Memory B cell (primary cell): Measurements from ENCODE around the gene TP53INP2.
"Not testable (repeated sequence)": the region's sequence is repeated elsewhere in the genome, so short reads cannot be mapped to it uniquely, and the experiment has no call there.

Source experiments
- ATAC-seq: fragments of 150-1000 bp; cut with Tn5 transposase; 2 replicates; pipeline ENCODE4 v1.10.0; 2021; ENCODE audit warnings: low read depth, mild to moderate bottlenecking, moderate library complexity
- DNase-seq, 2 donors: peaks; one replicate each; pipeline ENCODE4 v3.0.0; 2022; ENCODE audit warnings: low spot score in 2 of 2
- H3K27ac Mint-ChIP-seq: one replicate; pipeline ENCODE4 v1.8.0; 2022; ENCODE audit warnings: mild to moderate bottlenecking, moderate library complexity, mixed read lengths
- H3K27me3 Mint-ChIP-seq: one replicate; pipeline ENCODE4 v1.8.0; 2022; ENCODE audit warnings: mixed read lengths
- H3K36me3 Mint-ChIP-seq: one replicate; pipeline ENCODE4 v1.8.0; 2022; ENCODE audit warnings: mild to moderate bottlenecking, mixed read lengths
- H3K4me1 Mint-ChIP-seq: one replicate; pipeline ENCODE4 v1.8.0; 2022; ENCODE audit warnings: mixed read lengths
- H3K4me3 Mint-ChIP-seq: one replicate; pipeline ENCODE4 v1.8.0; 2022; ENCODE audit warnings: mild to moderate bottlenecking, moderate library complexity, mixed read lengths
- H3K9me3 Mint-ChIP-seq: one replicate; pipeline ENCODE4 v1.8.0; 2022; ENCODE audit warnings: mixed read lengths

Gene TP53INP2

GRCh38 chr20:34704177-34705007 is at the start of gene TP53INP2:
Gene TP53INP2, plus strand, starts transcription at chr20:34704344. Its CDS starts 4,396 bp downstream, at chr20:34708740.
- H3K4me1 Mint-ChIP-seq: peaks cover 24% of the 10 kb centered on the region
- DNase-seq: peak; percentile 90
- peak; percentile 72 for ATAC-seq
- peak within 1 kb of the TSS; percentile 99 for H3K27ac Mint-ChIP-seq
- H3K27me3 Mint-ChIP-seq: peaks cover 4% of the 10 kb centered on the region
- no peaks in the 10 kb centered on the region for H3K36me3 Mint-ChIP-seq
- no peaks in the 10 kb centered on the region for H3K9me3 Mint-ChIP-seq
- H3K4me3 Mint-ChIP-seq: peak within 1 kb of the TSS; percentile 95

GRCh38 chr20:34658654-34659053 is 45.5 kb upstream of the TP53INP2 start:
- not testable (repeated sequence) for H3K4me3 Mint-ChIP-seq, H3K9me3 Mint-ChIP-seq, H3K27ac Mint-ChIP-seq, ATAC-seq, H3K4me1 Mint-ChIP-seq, H3K36me3 Mint-ChIP-seq, DNase-seq, H3K27me3 Mint-ChIP-seq

GRCh38 chr20:34661811-34662210 is 42.3 kb upstream of the TP53INP2 start:
- not testable (repeated sequence) for H3K4me3 Mint-ChIP-seq, H3K27ac Mint-ChIP-seq, H3K4me1 Mint-ChIP-seq, H3K27me3 Mint-ChIP-seq, H3K9me3 Mint-ChIP-seq, H3K36me3 Mint-ChIP-seq, ATAC-seq, DNase-seq

GRCh38 chr20:34663213-34663943 is 40.8 kb upstream of the TP53INP2 start:
- Mint-ChIP-seq H3K27me3 (no peaks in the 10 kb centered on the region), H3K9me3 (no peaks in the 10 kb centered on the region), H3K27ac (no peak overlapping the region), H3K4me3 (no peak overlapping the region), H3K36me3 (peaks cover 8% of the 10 kb centered on the region), H3K4me1 (peaks cover 2% of the 10 kb centered on the region)
- ATAC-seq (no peak), DNase-seq (no peak)

- not testable (repeated sequence) for H3K36me3 Mint-ChIP-seq, H3K4me1 Mint-ChIP-seq, H3K27me3 Mint-ChIP-seq, H3K4me3 Mint-ChIP-seq, H3K9me3 Mint-ChIP-seq, DNase-seq, H3K27ac Mint-ChIP-seq, ATAC-seq
These were observed 39.4 kb upstream of the TP53INP2 start for GRCh38 chr20:34664751-34665150.

GRCh38 chr20:34669094-34669493 is 35.0 kb upstream of the TP53INP2 start:
- ATAC-seq (no peak), DNase-seq (no peak)
- peaks cover 2% of the 10 kb centered on the region for H3K4me1 Mint-ChIP-seq
- no peak overlapping the region for H3K4me3 Mint-ChIP-seq
- peaks cover 5% of the 10 kb centered on the region for H3K36me3 Mint-ChIP-seq
- no peak overlapping the region for H3K27ac Mint-ChIP-seq
- no peaks in the 10 kb centered on the region for H3K9me3 Mint-ChIP-seq
- no peaks in the 10 kb centered on the region for H3K27me3 Mint-ChIP-seq

GRCh38 chr20:34673412-34673811 is 30.7 kb upstream of the TP53INP2 start:
- H3K36me3 Mint-ChIP-seq: no peaks in the 10 kb centered on the region
- H3K4me1 Mint-ChIP-seq: peaks cover 7% of the 10 kb centered on the region
- DNase-seq: no peak
- no peaks in the 10 kb centered on the region for H3K9me3 Mint-ChIP-seq
- no peak overlapping the region for H3K4me3 Mint-ChIP-seq
- H3K27me3 Mint-ChIP-seq: no peaks in the 10 kb centered on the region
- no peak overlapping the region for H3K27ac Mint-ChIP-seq
- ATAC-seq: no peak

- Mint-ChIP-seq H3K9me3 (no peaks in the 10 kb centered on the region), H3K27ac (no peak overlapping the region), H3K4me3 (no peak overlapping the region), H3K36me3 (no peaks in the 10 kb centered on the region), H3K4me1 (peaks cover 7% of the 10 kb centered on the region), H3K27me3 (no peaks in the 10 kb centered on the region)
- DNase-seq (no peak), ATAC-seq (no peak)
These were observed 28.6 kb upstream of the TP53INP2 start for GRCh38 chr20:34675561-34675960.

- peaks cover 7% of the 10 kb centered on the region for H3K4me1 Mint-ChIP-seq
- no peaks in the 10 kb centered on the region for H3K27me3 Mint-ChIP-seq
- ATAC-seq (no peak), DNase-seq (no peak)
- no peaks in the 10 kb centered on the region for H3K36me3 Mint-ChIP-seq
- H3K4me3 Mint-ChIP-seq: peak overlapping the region; percentile 96
- H3K9me3 Mint-ChIP-seq: no peaks in the 10 kb centered on the region
- H3K27ac Mint-ChIP-seq: peak overlapping the region; percentile 94
These were observed 28.0 kb upstream of the TP53INP2 start for GRCh38 chr20:34675993-34676641.

- Mint-ChIP-seq H3K4me3 (peak within 1 kb of the TSS; percentile 96), H3K36me3 (no peaks in the 10 kb centered on the region), H3K9me3 (no peaks in the 10 kb centered on the region), H3K27ac (peak within 1 kb of the TSS; percentile 94), H3K27me3 (no peaks in the 10 kb centered on the region), H3K4me1 (peaks cover 7% of the 10 kb centered on the region)
- peak; percentile 90 to 93 for DNase-seq
- peak; percentile 91 for ATAC-seq
These were observed 27.3 kb upstream of the TP53INP2 start, which contains the start of gene PIGU for GRCh38 chr20:34676642-34677373. Gene PIGU, minus strand, starts transcription at chr20:34677092. Its CDS starts 7 bp downstream, at chr20:34677085.

GRCh38 chr20:34680586-34681175 is 23.5 kb upstream of the TP53INP2 start:
- no peak overlapping the region for H3K27ac Mint-ChIP-seq
- no peak for ATAC-seq
- H3K36me3 Mint-ChIP-seq: no peaks in the 10 kb centered on the region
- DNase-seq: no peak
- H3K9me3 Mint-ChIP-seq: no peaks in the 10 kb centered on the region
- H3K4me3 Mint-ChIP-seq: no peak overlapping the region
- no peaks in the 10 kb centered on the region for H3K27me3 Mint-ChIP-seq
- peaks cover 7% of the 10 kb centered on the region for H3K4me1 Mint-ChIP-seq

- Mint-ChIP-seq H3K36me3 (no peaks in the 10 kb centered on the region), H3K27ac (no peak overlapping the region), H3K9me3 (no peaks in the 10 kb centered on the region)
These were observed 20.5 kb upstream of the TP53INP2 start for GRCh38 chr20:34683667-34684066.

GRCh38 chr20:34689486-34689885 is 14.7 kb upstream of the TP53INP2 start:
- Mint-ChIP-seq H3K4me1 (no peaks in the 10 kb centered on the region), H3K36me3 (no peaks in the 10 kb centered on the region), H3K9me3 (no peaks in the 10 kb centered on the region), H3K4me3 (no peak overlapping the region), H3K27ac (no peak overlapping the region), H3K27me3 (no peaks in the 10 kb centered on the region)
- no peak for DNase-seq
- no peak for ATAC-seq

More at GRCh38 chr20:34683667-34684066, 20.5 kb upstream of the TP53INP2 start:
- ATAC-seq (no peak), DNase-seq (no peak)
- Mint-ChIP-seq H3K4me3 (no peak overlapping the region), H3K4me1 (no peaks in the 10 kb centered on the region), H3K27me3 (no peaks in the 10 kb centered on the region)
